Esophagus muscularis mucosa (tissue), 4 donors: Measurements from ENCODE around the gene ATP13A3. TPM values are rescaled to one million over a fixed set of nuclear protein-coding genes. Genes with fewer than 3 reads are reported as not detected.

Experiments
- DNase-seq: peaks from one replicate; pipeline ENCODE4 v3.0.0-alpha.2; 2017; ENCODE audit errors: extremely low spot score
- H3K27ac ChIP-seq, 4 donors: fragments of 200-600 bp; sonication (generic); replicated peaks in 1 of 4; 1 replicate in 3 of 4; 2 replicates in 1 of 4; pipeline ENCODE4 v1.5.1; 2016 to 2019; ENCODE audit warnings: mild to moderate bottlenecking in 1 of 4
- H3K27me3 ChIP-seq, 4 donors: fragments of 200-600 bp; sonication (generic); one replicate each; pipeline versions ENCODE4 v1.5.1 to v1.6.0; 2016 to 2019
- H3K36me3 ChIP-seq, 4 donors: fragments of 200-600 bp; sonication (generic); one replicate each; pipeline ENCODE4 v1.5.1; 2016 to 2019
- H3K4me1 ChIP-seq, 4 donors: fragments of 200-600 bp; sonication (generic); one replicate each; pipeline ENCODE4 v1.5.1; 2016 to 2019
- H3K4me3 ChIP-seq, 4 donors: fragments of 200-600 bp; sonication (generic); 1 replicate in 2 of 4; 2 replicates in 2 of 4; pipeline ENCODE4 v1.5.1; 2016 to 2019; ENCODE audit warnings: mild to moderate bottlenecking in 4 of 4, moderate library complexity in 1 of 4
- H3K9me3 ChIP-seq, 4 donors: fragments of 200-600 bp; sonication (generic); 1 replicate in 3 of 4; 2 replicates in 1 of 4; pipeline ENCODE4 v1.5.1; 2016 to 2019
- CTCF ChIP-seq, 3 experiments: fragments of 200-600 bp in 2 of 3; fragments of 450-650 bp in 1 of 3; sonication (generic) in 2 of 3; IDR thresholded peaks; one replicate each; pipeline ENCODE4 v1.5.1; 2017 to 2019; ENCODE audit warnings: antibody characterized with exemption in 3 of 3, mild to moderate bottlenecking in 2 of 3, moderate library complexity in 1 of 3
- EP300 ChIP-seq: sonication (generic); formaldehyde crosslinking; IDR thresholded peaks from one replicate; pipeline ENCODE4 v1.6.1; 2017; ENCODE audit warnings: antibody characterized with exemption
- POLR2A ChIP-seq: fragments of 450-650 bp; IDR thresholded peaks from one replicate; pipeline ENCODE4 v1.6.1; 2017; ENCODE audit warnings: antibody characterized with exemption, moderate library complexity, mild to moderate bottlenecking, low read depth
- POLR2AphosphoS5 ChIP-seq, 2 donors: sonication (generic); formaldehyde crosslinking; IDR thresholded peaks; one replicate each; pipeline ENCODE4 v1.6.1; 2017; ENCODE audit warnings: antibody characterized with exemption in 2 of 2
- WGBS: methylation state at CpG from one replicate; pipeline ENCODE4 v1.1.5; 2018; 5-methylcytosine and 5-hydroxymethylcytosine counted together
- intact Hi-C: fragments of 100-400 bp; cut with DNase I; formaldehyde crosslinking; loops from one replicate; pipeline ENCODE4 v1.15.1; 2023
- total RNA-seq, 4 donors: library from RNA; depleted of rRNA; stranded (reverse); fragments of >200 nt; gene quantifications; one replicate each; pipeline versions ENCODE4 v1.1.0 to v1.2.1, GENCODE V29; 2016

ATP13A3 gene
- total RNA-seq, 4 donors from 2014 or later = 74.7 to 167 (median 91.0) TPM

- Histone ChIP-seq H3K9me3 (no peaks in the 10 kb centered on the region), H3K27ac (no peak overlapping the region), H3K4me1 (peaks cover 0 to 7% (median 0%) of the 10 kb centered on the region in 4 donors), H3K4me3 (no peak overlapping the region), H3K27me3 (no peaks in the 10 kb centered on the region), H3K36me3 (no peaks in the 10 kb centered on the region)
- 74% methylated on average over 14 of the region's 14 CpGs for WGBS
- intact Hi-C loops = no loop called here
- no peak for DNase-seq
- no peak for TF ChIP-seq POLR2AphosphoS5 (IDR thresholded peaks at IDR 0.05)
- TF ChIP-seq POLR2A = no peak
- TF ChIP-seq CTCF (IDR thresholded peaks at IDR 0.05) = no peak
- no peak for TF ChIP-seq EP300
Measured at GRCh38 chr3:194508491-194509453, 22.0 kb upstream of the ATP13A3 start.

DNA sequence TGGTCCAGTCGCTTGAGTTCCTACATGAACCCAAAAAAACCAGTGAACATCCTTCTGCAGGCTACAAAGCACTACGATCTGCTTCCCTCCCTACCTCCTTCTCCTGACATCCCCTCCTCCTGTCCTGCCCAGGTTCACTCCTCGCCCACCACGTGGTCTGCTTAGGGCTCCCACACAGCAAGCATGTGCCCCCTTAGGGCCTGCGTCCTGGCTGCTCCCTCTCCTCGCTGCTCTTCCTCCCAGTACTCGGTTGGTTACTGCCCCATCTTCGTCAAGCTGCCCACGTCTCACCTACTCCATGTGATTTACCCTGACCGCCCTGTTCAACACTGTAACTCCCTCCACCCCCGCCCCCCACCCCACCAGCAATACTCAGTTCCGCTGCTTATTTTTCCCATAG is 20.8 kb upstream of the ATP13A3 start:
- no peak overlapping the region for H3K27ac ChIP-seq
- H3K27me3 ChIP-seq = no peaks in the 10 kb centered on the region
- H3K36me3 ChIP-seq = no peaks in the 10 kb centered on the region
- intact Hi-C loops = no loop called here
- TF ChIP-seq EP300 (no peak), CTCF (IDR thresholded peaks at IDR 0.05) (no peak), POLR2AphosphoS5 (IDR thresholded peaks at IDR 0.05) (no peak), POLR2A (no peak)
- H3K9me3 ChIP-seq = no peaks in the 10 kb centered on the region
- no peak overlapping the region for H3K4me3 ChIP-seq
- 90% methylated on average over 12 of the region's 12 CpGs for WGBS
- no peak for DNase-seq
- peaks cover 0 to 7% (median 0%) of the 10 kb centered on the region in 4 donors for H3K4me1 ChIP-seq

DNA sequence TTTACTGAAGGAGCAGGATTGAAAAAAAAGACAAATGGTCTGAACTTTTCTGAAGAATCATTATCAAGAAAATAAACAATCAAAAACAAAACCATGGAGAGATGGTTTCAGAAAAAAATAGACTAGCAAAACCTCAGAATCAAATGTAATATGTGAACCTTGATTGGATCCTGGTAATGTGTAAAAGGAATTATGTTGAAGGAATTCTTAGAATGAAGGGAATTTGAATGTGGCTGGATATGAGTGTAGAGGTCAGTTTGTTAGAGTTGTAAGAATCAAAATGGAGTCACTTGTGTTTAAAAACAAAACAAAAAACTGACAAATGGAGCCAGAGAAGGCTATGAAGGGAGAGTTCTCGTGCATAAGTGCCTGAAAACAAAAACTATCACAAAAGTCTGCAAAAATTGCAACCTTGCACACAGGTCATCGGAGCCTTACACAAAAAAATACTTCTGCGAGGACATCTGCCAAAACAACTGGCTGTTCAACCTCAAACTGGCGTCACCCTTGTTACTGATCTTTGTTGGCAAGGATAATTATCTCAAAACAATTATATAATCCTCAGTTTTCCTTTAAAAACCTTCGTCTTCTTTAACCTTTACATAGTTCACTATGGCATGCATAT is 19.1 kb upstream of the ATP13A3 start:
- no peak overlapping the region for H3K4me3 ChIP-seq
- WGBS = 66% methylated on average over 5 of the region's 5 CpGs
- intact Hi-C loops = no loop called here
- no peak overlapping the region for H3K27ac ChIP-seq
- no peak for TF ChIP-seq CTCF (IDR thresholded peaks at IDR 0.05)
- TF ChIP-seq POLR2A = no peak
- TF ChIP-seq EP300 = no peak
- no peak for TF ChIP-seq POLR2AphosphoS5 (IDR thresholded peaks at IDR 0.05)
- H3K9me3 ChIP-seq = peaks cover 0 to 3% (median 0%) of the 10 kb centered on the region in 4 donors
- H3K4me1 ChIP-seq = peaks cover 0 to 7% (median 0%) of the 10 kb centered on the region in 4 donors
- H3K36me3 ChIP-seq = no peaks in the 10 kb centered on the region
- DNase-seq = no peak
- no peaks in the 10 kb centered on the region for H3K27me3 ChIP-seq

- no peak for DNase-seq
- WGBS = 95% methylated on average over 7 of the region's 7 CpGs
- H3K4me3 ChIP-seq = no peak overlapping the region
- TF ChIP-seq CTCF (IDR thresholded peaks at IDR 0.05) = no peak
- TF ChIP-seq EP300 = no peak
- intact Hi-C loops = no loop called here
- peaks cover 0 to 7% (median 0%) of the 10 kb centered on the region in 4 donors for H3K4me1 ChIP-seq
- no peaks in the 10 kb centered on the region for H3K27me3 ChIP-seq
- H3K36me3 ChIP-seq = no peaks in the 10 kb centered on the region
- H3K9me3 ChIP-seq = peaks cover 0 to 3% (median 0%) of the 10 kb centered on the region in 4 donors
- H3K27ac ChIP-seq = no peak overlapping the region
Measured at GRCh38 chr3:194504861-194505260, 18.1 kb upstream of the ATP13A3 start.
